ENCODE data around the gene ZNF253. TPM values are rescaled to one million over a fixed set of nuclear protein-coding genes. Genes with fewer than 3 reads are reported as not detected.

The ZNF253 gene
- total and polyA plus RNA-seq, 10 of the 15 experiments (the other 5 are each of a cell fraction or from before 2014, with no cell fraction given), result 2.6 to 8.9 (median 5.2) TPM

GRCh38 chr19:19866611-19867248 is 1.0 kb downstream of the ZNF253 start (continued):
- TF ChIP-seq EP300 (IDR thresholded peaks at IDR 0.05; ENCODE audit: borderline replicate concordance in 1 of 2, control insufficient read depth in 1 of 2, low read depth in 2 of 2, low read length in 2 of 2), result no peak
- no peak for TF ChIP-seq NFIC (IDR thresholded peaks at IDR 0.05; ENCODE audit: low read depth, low read length)
- TF ChIP-seq RAD51 (IDR thresholded peaks at IDR 0.05), result no peak
- TF ChIP-seq BMI1 (IDR thresholded peaks at IDR 0.05; ENCODE audit: borderline replicate concordance), result no peak
- peak; percentile 16 for TF ChIP-seq SP1 (IDR thresholded peaks at IDR 0.05; ENCODE audit: low read depth, low read length)
- TF ChIP-seq IRF3 (IDR thresholded peaks at IDR 0.05), result no peak
- no peak for TF ChIP-seq HSF1 (IDR thresholded peaks at IDR 0.05; ENCODE audit: low read depth, low read length)
- 0 out of 2 replicates have a peak, but pooled peaks have one; percentile 17 for TF ChIP-seq CREM (IDR thresholded peaks at IDR 0.05; ENCODE audit: low read depth)
- no peak for TF ChIP-seq HDAC2 (IDR thresholded peaks at IDR 0.05)
- peak; percentile 24 for TF ChIP-seq MLLT1 (IDR thresholded peaks at IDR 0.05)
- no peak for TF ChIP-seq ZNF207 (IDR thresholded peaks at IDR 0.05; ENCODE audit: borderline replicate concordance)
- TF ChIP-seq CBFB (IDR thresholded peaks at IDR 0.05; ENCODE audit: low read depth), result no peak
- no peak for TF ChIP-seq PBX3 (IDR thresholded peaks at IDR 0.05; ENCODE audit: insufficient replicate concordance, low read depth, low read length)
- TF ChIP-seq TCF7 (IDR thresholded peaks at IDR 0.05; ENCODE audit: borderline replicate concordance), result no peak
- TF ChIP-seq ATF3 (IDR thresholded peaks at IDR 0.05; ENCODE audit: borderline replicate concordance, extremely low read depth, low read depth, low read length), result no peak
- TF ChIP-seq CUX1 (IDR thresholded peaks at IDR 0.05; ENCODE audit: insufficient replicate concordance, low read depth, low read length), result no peak
- TF ChIP-seq TARDBP (IDR thresholded peaks at IDR 0.05; ENCODE audit: borderline replicate concordance), result 0 out of 2 replicates have a peak, but pooled peaks have one; percentile 23
- TF ChIP-seq MEF2A (IDR thresholded peaks at IDR 0.05; ENCODE audit: insufficient read depth, low read depth, low read length), result no peak
- no peak for TF ChIP-seq POLR2AphosphoS2 (IDR thresholded peaks at IDR 0.05; ENCODE audit: low read depth, low read length)
